GM13976 (cell line): ENCODE measurements around the gene RAP2A.

Experiments
- DNase-seq: peaks from one replicate; pipeline ENCODE4 v3.0.0; 2012; ENCODE audit warnings: low spot score
- CTCF ChIP-seq: IDR thresholded peaks from 2 replicates; pipeline ENCODE4 v1.5.1; 2012; ENCODE audit warnings: borderline replicate concordance, mild to moderate bottlenecking; ENCODE audit not compliant: insufficient read depth; ENCODE audit errors: extremely low read depth, missing control alignments, control extremely low read depth
- in situ Hi-C: fragments of 300-500 bp; cut with MboI; formaldehyde crosslinking; loops from one replicate; pipeline ENCODE4 v1.12.0; 2022; ENCODE audit warnings: low sequenced_read_pairs, mixed read lengths, inconsistent platforms; ENCODE audit not compliant: unreplicated experiment

The RAP2A gene

GRCh38 chr13:97499181-97499580 is 65.2 kb downstream of the RAP2A start:
- DNase-seq = no peak
- TF ChIP-seq CTCF = no peak
- in situ Hi-C loops = no loop called here

- no peak for TF ChIP-seq CTCF
- in situ Hi-C loops = no loop called here
- no peak for DNase-seq
These were observed 68.2 kb downstream of the RAP2A start for GRCh38 chr13:97502181-97502580.

GRCh38 chr13:97502706-97503105 is 68.7 kb downstream of the RAP2A start:
- no peak for DNase-seq
- in situ Hi-C loops = no loop called here
- TF ChIP-seq CTCF = no peak

- no peak for TF ChIP-seq CTCF
These were observed 71.0 kb downstream of the RAP2A start for GRCh38 chr13:97505017-97505416.

GRCh38 chr13:97506511-97506910 is 72.5 kb downstream of the RAP2A start:
- TF ChIP-seq CTCF = no peak
- in situ Hi-C loops = no loop called here
- no peak for DNase-seq

More at GRCh38 chr13:97505017-97505416, 71.0 kb downstream of the RAP2A start:
- no peak for DNase-seq
- in situ Hi-C loops = no loop called here

- in situ Hi-C loops = no loop called here
- no peak for TF ChIP-seq CTCF
These were observed 78.8 kb downstream of the RAP2A start for GRCh38 chr13:97512732-97513131.

GRCh38 chr13:97515643-97516042 is 81.7 kb downstream of the RAP2A start:
- in situ Hi-C loops = no loop called here
- no peak for TF ChIP-seq CTCF
- no peak for DNase-seq

More at GRCh38 chr13:97512732-97513131, 78.8 kb downstream of the RAP2A start:
- no peak for DNase-seq
